HepG2 (cell line): ENCODE measurements around the gene BCL2L11. TPM values are rescaled to one million over a fixed set of nuclear protein-coding genes. Genes with fewer than 3 reads are reported as not detected.

Source experiments
- ATAC-seq: fragments of 200-7000 bp; cut with Tn5 transposase; 3 replicates; pipeline ENCODE4 v1.9.1; 2020; ENCODE audit warnings: mild to moderate bottlenecking, moderate library complexity
- BruUV-seq: library from RNA; stranded (reverse); fragments of 400-500 nt; replicated peaks from 2 replicates; lab custom pipeline; 2021; lab: Mats Ljungman, UMichigan
- CTCF ChIA-PET: fragments of 300-600 bp; formaldehyde crosslinking; extraction: SDS; loops from one replicate; lab custom pipeline; 2021; ENCODE audit warnings: low total read pairs, inconsistent platforms, low intra/inter-chr PET ratio; lab: Yijun Ruan, JAX
- POLR2A ChIA-PET: fragments of 350-600 bp; sonication (Branson Sonifier 250); formaldehyde crosslinking; loops from one replicate; lab custom pipeline; 2020; ENCODE audit warnings: antibody characterized with exemption, inconsistent platforms; lab: Yijun Ruan, JAX
- DNase-seq: peaks from one replicate; pipeline ENCODE4 v3.0.0-alpha.2; 2015; ENCODE audit warnings: low spot score
- FAIRE-seq: peaks from 3 replicates; lab custom pipeline; 2011; peaks lifted over from hg19 to GRCh38; lab: Jason Lieb, UNC
- H2AFZ ChIP-seq: one replicate; pipeline ENCODE4 v1.6.1; 2011; ENCODE audit warnings: low read length, inconsistent platforms
- H3K27ac ChIP-seq: fragments of 300-600 bp; 3 replicates; pipeline ENCODE4 v1.8.0; 2011; ENCODE audit warnings: mixed run types, mild to moderate bottlenecking, mixed read lengths, low read length, inconsistent platforms; ENCODE audit not compliant: insufficient read depth; ENCODE audit errors: extremely low read length
- H3K27me3 ChIP-seq, 2 experiments: fragments of 200-600 bp in 1 of 2; 2 replicates in 1 of 2; 3 replicates in 1 of 2; pipeline versions ENCODE4 v1.6.0 to v1.8.0; 2011; ENCODE audit warnings: low read length in 2 of 2, mild to moderate bottlenecking in 2 of 2, moderate library complexity in 2 of 2, inconsistent platforms in 1 of 2; ENCODE audit not compliant: insufficient read depth in 2 of 2, control insufficient read depth in 1 of 2
- H3K36me3 ChIP-seq, 2 experiments: fragments of 200-600 bp in 1 of 2; replicated peaks in 1 of 2; 2 replicates in 1 of 2; 3 replicates in 1 of 2; pipeline versions ENCODE4 v1.5.1 to v1.8.0; 2011; ENCODE audit warnings: low read length in 2 of 2, inconsistent platforms in 1 of 2; ENCODE audit not compliant: insufficient read depth in 2 of 2, control insufficient read depth in 1 of 2
- H3K4me1 ChIP-seq: 2 replicates; pipeline ENCODE4 v1.5.1; 2012; ENCODE audit warnings: low read length, inconsistent platforms; ENCODE audit not compliant: insufficient read depth
- H3K4me2 ChIP-seq: 2 replicates; pipeline ENCODE4 v1.6.0; 2011; ENCODE audit warnings: low read depth, low read length, inconsistent platforms
- H3K4me3 ChIP-seq, 3 experiments: fragments of 200-600 bp in 1 of 3; sonication (generic), shearing (Covaris generic) in 1 of 3; replicated peaks in 1 of 3; 2 replicates each; pipeline ENCODE4 v1.5.1; 2011 to 2016; ENCODE audit warnings: low read length in 3 of 3, inconsistent platforms in 2 of 3, low read depth in 2 of 3, mild to moderate bottlenecking in 2 of 3, control low read depth in 1 of 3, mixed read lengths in 1 of 3; ENCODE audit not compliant: insufficient read depth in 1 of 3
- H3K79me2 ChIP-seq: one replicate; pipeline ENCODE4 v1.6.1; 2011; ENCODE audit warnings: low read length, inconsistent platforms; ENCODE audit not compliant: insufficient read depth
- H3K9ac ChIP-seq: 2 replicates; pipeline ENCODE4 v1.6.0; 2011; ENCODE audit warnings: mild to moderate bottlenecking, low read depth, low read length, inconsistent platforms; ENCODE audit not compliant: insufficient read depth
- H3K9me3 ChIP-seq: 2 replicates; pipeline ENCODE4 v1.5.1; 2012; ENCODE audit warnings: mild to moderate bottlenecking, low read length
- H4K20me1 ChIP-seq: 2 replicates; pipeline ENCODE4 v1.6.0; 2011; ENCODE audit warnings: inconsistent platforms, mild to moderate bottlenecking, low read length, moderate library complexity; ENCODE audit not compliant: insufficient read depth
- DNMT1 ChIP-seq: sonication (generic); formaldehyde crosslinking; IDR thresholded peaks from 2 replicates; pipeline ENCODE4 v1.5.1; 2020; ENCODE audit warnings: mild to moderate bottlenecking, missing genetic modification reagents
- EZH2 ChIP-seq: conservative IDR thresholded peaks from 2 replicates; pipeline ENCODE4 v1.6.1; 2012; ENCODE audit warnings: mild to moderate bottlenecking, low read depth, low read length, moderate library complexity
- GZF1 ChIP-seq: sonication (generic); formaldehyde crosslinking; IDR thresholded peaks from 2 replicates; pipeline ENCODE4 v1.5.1; 2020; ENCODE audit warnings: mild to moderate bottlenecking, missing genetic modification reagents
- HOXA5 ChIP-seq: sonication (generic); formaldehyde crosslinking; IDR thresholded peaks from 2 replicates; pipeline ENCODE4 v1.4.0; 2020; ENCODE audit warnings: missing genetic modification reagents
- SIX1 ChIP-seq: sonication (generic); formaldehyde crosslinking; IDR thresholded peaks from 2 replicates; pipeline ENCODE4 v1.4.0; 2020; ENCODE audit warnings: missing genetic modification reagents, borderline replicate concordance
- SOX6 ChIP-seq, 2 experiments: fragments of 450-650 bp in 1 of 2; sonication (generic) in 1 of 2; formaldehyde crosslinking in 1 of 2; IDR thresholded peaks; 2 replicates each; pipeline versions ENCODE4 v1.4.0 to v1.6.1; 2017 to 2020; ENCODE audit warnings: antibody characterized with exemption in 1 of 2, mild to moderate bottlenecking in 1 of 2, missing genetic modification reagents in 1 of 2
- XBP1 ChIP-seq: sonication (generic); formaldehyde crosslinking; IDR thresholded peaks from 2 replicates; pipeline ENCODE4 v1.5.0; 2020; ENCODE audit warnings: missing genetic modification reagents
- ZFP41 ChIP-seq: sonication (generic); formaldehyde crosslinking; IDR thresholded peaks from 2 replicates; pipeline ENCODE4 v1.4.0; 2020; ENCODE audit warnings: mild to moderate bottlenecking, missing genetic modification reagents, borderline replicate concordance
- ZNF264 ChIP-seq: sonication (generic); formaldehyde crosslinking; IDR thresholded peaks from 2 replicates; pipeline ENCODE4 v1.4.0; 2020; ENCODE audit warnings: missing genetic modification reagents
- ZNF678 ChIP-seq: sonication (generic); formaldehyde crosslinking; IDR thresholded peaks from 2 replicates; pipeline ENCODE4 v1.4.0; 2020; ENCODE audit warnings: mild to moderate bottlenecking, missing genetic modification reagents
- ZNF776 ChIP-seq: sonication (generic); formaldehyde crosslinking; IDR thresholded peaks from 2 replicates; pipeline ENCODE4 v1.4.0; 2020; ENCODE audit warnings: mild to moderate bottlenecking, missing genetic modification reagents
- WGBS: methylation state at CpG from one replicate; pipeline ENCODE4 v1.1.6; 2017; ENCODE audit warnings: low lambda C conversion rate; 5-methylcytosine and 5-hydroxymethylcytosine counted together
- in situ Hi-C: cut with HindIII; loops from 2 replicates; pipeline ENCODE4 v1.10.0; 2017; ENCODE audit warnings: low pct_unique_long_range_greater_than_20kb; ENCODE audit not compliant: extremely low pct_ligation_motif_present
- intact Hi-C: fragments of 100-400 bp; cut with micrococcal nuclease; formaldehyde crosslinking; loops from one replicate; pipeline ENCODE4 v1.10.0; 2022; ENCODE audit not compliant: unreplicated experiment
- polyA plus RNA-seq, 8 experiments: library from polyadenylated mRNA; depleted of rRNA in 3 of 8; stranded (reverse) in 7 of 8; unstranded in 1 of 8; fragments of >200 nt; fragmentation: Illumina TruSeq in 4 of 8; extraction: Trizol in 4 of 8; gene quantifications; 2 replicates each; pipeline versions ENCODE4 v1.2.1 to v1.2.3, GENCODE V29; 2011 to 2016; ENCODE audit warnings: low read depth in 4 of 8, missing spikeins in 1 of 8, mixed read lengths in 1 of 8; ENCODE audit not compliant: insufficient read depth in 1 of 8
- total RNA-seq, 5 experiments: library from RNA; depleted of rRNA; stranded (reverse); fragments of >200 nt; fragmentation: Illumina TruSeq; extraction: Trizol; gene quantifications; 2 replicates each; pipeline ENCODE4 v1.2.3, GENCODE V29; 2016; ENCODE audit warnings: low read depth in 1 of 5
- TF ChIP-seq, protein P1 (sequence below): sonication (generic); formaldehyde crosslinking; IDR thresholded peaks from 2 replicates; pipeline ENCODE4 v1.8.0; 2023; ENCODE audit warnings: mild to moderate bottlenecking, missing genetic modification reagents

Gene BCL2L11
- total and polyA plus RNA-seq, 2 of the 13 experiments (the other 11 are each of a cell fraction or from before 2014, with no cell fraction given), result 6.1 to 9.7 TPM

DNA sequence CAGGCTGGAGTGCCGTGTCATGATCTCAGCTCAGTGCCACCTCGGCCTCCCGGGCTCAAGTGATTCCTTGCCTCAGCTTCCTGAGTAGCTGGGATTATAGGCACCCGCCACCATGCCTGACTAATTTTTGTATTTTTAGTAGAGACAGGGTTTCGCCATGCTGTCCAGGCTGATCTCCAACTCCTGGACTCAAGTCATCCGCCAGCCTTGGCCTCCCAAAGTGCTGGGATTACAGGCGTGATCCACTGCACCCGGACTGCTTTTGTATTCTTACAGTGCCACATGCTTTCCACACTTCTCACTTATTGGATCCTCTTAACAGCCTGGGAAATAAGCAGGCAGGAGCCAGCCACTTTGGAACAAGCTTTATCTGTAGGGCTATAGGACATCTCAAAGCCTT is 25.3 kb upstream of the BCL2L11 start:
- FAIRE-seq (no peak), ATAC-seq (no peak), DNase-seq (no peak)
- Histone ChIP-seq H4K20me1 (no peaks in the 10 kb centered on the region), H3K9ac (no peak overlapping the region), H2AFZ (no peak overlapping the region), H3K9me3 (no peaks in the 10 kb centered on the region), H3K79me2 (no peaks in the 10 kb centered on the region), H3K4me3 (no peak overlapping the region), H3K27me3 (peaks cover 0 to 20% of the 10 kb centered on the region in 2 experiments; a peak in 2 of 5 replicates), H3K4me1 (0 out of 2 replicates have a peak, but pooled peaks cover 5% of the 10 kb centered on the region), H3K4me2 (no peak overlapping the region), H3K36me3 (no peaks in the 10 kb centered on the region), H3K27ac (no peak overlapping the region)
- ChIA-PET CTCF (no interaction called here), POLR2A (no interaction called here)
- TF ChIP-seq ZFP41, result no peak
- no peak for TF ChIP-seq XBP1 (CRISPR knock-in tag)
- TF ChIP-seq GZF1 (CRISPR knock-in tag), result no peak
- no TSS peak for BruUV-seq
- in situ Hi-C loops (no loop called here), intact Hi-C loops (no loop called here)
- 46% methylated on average over 8 of the region's 8 CpGs for WGBS

DNA sequence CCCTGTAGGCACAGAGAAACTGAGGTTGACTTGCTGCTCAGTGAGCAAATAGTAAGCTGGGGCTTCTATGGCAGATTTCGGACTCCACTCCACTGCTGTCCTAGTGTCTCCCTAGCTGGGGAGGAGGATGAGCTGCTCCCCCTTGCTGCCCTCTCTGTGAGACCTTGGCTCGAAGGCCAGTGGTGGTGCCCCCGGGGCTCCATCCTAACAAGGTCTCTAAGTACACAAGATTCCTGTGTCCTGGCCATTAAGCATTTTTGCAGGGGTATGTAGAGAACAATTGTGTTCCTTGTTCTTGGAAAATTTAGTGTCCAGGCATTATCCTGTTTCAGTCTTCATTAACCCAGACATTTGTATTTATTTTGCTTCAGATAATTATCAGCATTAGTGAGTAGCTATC is 21.3 kb upstream of the BCL2L11 start:
- no peaks in the 10 kb centered on the region for H3K79me2 ChIP-seq
- in situ Hi-C loops, result no loop called here
- H4K20me1 ChIP-seq, result no peaks in the 10 kb centered on the region
- H3K4me3 ChIP-seq, result no peak overlapping the region
- no peak overlapping the region for H2AFZ ChIP-seq
- 0 out of 2 replicates have a peak, but pooled peaks cover 5% of the 10 kb centered on the region for H3K4me1 ChIP-seq
- DNase-seq (no peak), ATAC-seq (no peak), FAIRE-seq (no peak)
- POLR2A ChIA-PET, result interaction anchor here (1.1 kb wide), 1 partner anchor 21 kb away, joined by 3 read pairs; the partner anchor contains the start of gene BCL2L11
- H3K27ac ChIP-seq, result no peak overlapping the region
- intact Hi-C loops, result no loop called here
- TF ChIP-seq SIX1 (CRISPR knock-in tag) (no peak), HOXA5 (no peak), EZH2 (no peak), DNMT1 (no peak), SOX6 (IDR thresholded peaks at IDR 0.05) (no peak), SOX6 (CRISPR knock-in tag; IDR thresholded peaks at IDR 0.05) (no peak), ZNF264 (no peak), ZNF678 (CRISPR knock-in tag) (no peak), ZNF776 (CRISPR knock-in tag) (no peak)
- TF ChIP-seq, protein P1, sequence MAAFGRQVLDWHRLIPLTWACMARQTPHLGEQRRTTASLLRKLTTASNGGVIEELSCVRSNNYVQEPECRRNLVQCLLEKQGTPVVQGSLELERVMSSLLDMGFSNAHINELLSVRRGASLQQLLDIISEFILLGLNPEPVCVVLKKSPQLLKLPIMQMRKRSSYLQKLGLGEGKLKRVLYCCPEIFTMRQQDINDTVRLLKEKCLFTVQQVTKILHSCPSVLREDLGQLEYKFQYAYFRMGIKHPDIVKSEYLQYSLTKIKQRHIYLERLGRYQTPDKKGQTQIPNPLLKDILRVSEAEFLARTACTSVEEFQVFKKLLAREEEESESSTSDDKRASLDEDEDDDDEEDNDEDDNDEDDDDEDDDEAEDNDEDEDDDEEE (CRISPR knock-in tag), result no peak
- no TSS peak for BruUV-seq
- H3K9me3 ChIP-seq, result no peaks in the 10 kb centered on the region
- no peaks in the 10 kb centered on the region for H3K36me3 ChIP-seq
- H3K4me2 ChIP-seq, result no peak overlapping the region
- H3K9ac ChIP-seq, result no peak overlapping the region
- CTCF ChIA-PET, result no interaction called here
- WGBS, result 7% methylated on average over 3 of the region's 3 CpGs
- H3K27me3 ChIP-seq, result peaks cover 0 to 19% of the 10 kb centered on the region in 2 experiments; a peak in 2 of 5 replicates
